Neuronal stem cell (in vitro differentiated cells): ENCODE data around the gene LYZL4.
A peak's percentile ranks its signal among the peaks of the same experiment; 100 is the strongest.

Experiments
- DNase-seq: peaks from one replicate; pipeline ENCODE4 v3.0.0-alpha.2; 2013; ENCODE audit warnings: low spot score
- H2AFZ ChIP-seq: one replicate; pipeline ENCODE4 v1.6.1; 2013; ENCODE audit warnings: mild to moderate bottlenecking, low read length, inconsistent platforms
- H2AK5ac ChIP-seq: 2 replicates; pipeline ENCODE4 v1.6.1; 2013; ENCODE audit warnings: low read depth, mild to moderate bottlenecking, inconsistent platforms, low read length, moderate library complexity, mixed read lengths
- H2BK120ac ChIP-seq: 2 replicates; pipeline ENCODE4 v1.6.1; 2013; ENCODE audit warnings: low read depth, mild to moderate bottlenecking, inconsistent platforms, low read length, moderate library complexity, mixed read lengths
- H2BK12ac ChIP-seq: one replicate; pipeline ENCODE4 v1.6.1; 2013; ENCODE audit warnings: low read length, inconsistent platforms
- H2BK15ac ChIP-seq: 2 replicates; pipeline ENCODE4 v1.6.1; 2013; ENCODE audit warnings: mild to moderate bottlenecking, low read length, inconsistent platforms, mixed read lengths
- H2BK5ac ChIP-seq: one replicate; pipeline ENCODE4 v1.6.1; 2013; ENCODE audit warnings: inconsistent platforms, mild to moderate bottlenecking, low read length, moderate library complexity
- H3K14ac ChIP-seq: one replicate; pipeline ENCODE4 v1.6.1; 2013; ENCODE audit warnings: low read length, inconsistent platforms
- H3K18ac ChIP-seq: 2 replicates; pipeline ENCODE4 v1.6.1; 2013; ENCODE audit warnings: low read length, inconsistent platforms
- H3K23ac ChIP-seq: 2 replicates; pipeline ENCODE4 v1.6.1; 2013; ENCODE audit warnings: low read depth, mild to moderate bottlenecking, mixed read lengths, low read length, inconsistent platforms; ENCODE audit not compliant: poor library complexity
- H3K27ac ChIP-seq: replicated peaks from 3 replicates; pipeline ENCODE4 v1.5.1; 2013; ENCODE audit warnings: low read length, inconsistent platforms
- H3K27me3 ChIP-seq, 3 experiments: 2 replicates each; pipeline ENCODE4 v1.6.1; 2013; ENCODE audit warnings: low read length in 3 of 3, mild to moderate bottlenecking in 2 of 3, inconsistent platforms in 1 of 3, low read depth in 1 of 3, mixed read lengths in 1 of 3, moderate library complexity in 1 of 3; ENCODE audit not compliant: control insufficient read depth in 3 of 3, insufficient read depth in 3 of 3
- H3K36me3 ChIP-seq, 2 donors: replicated peaks in 1 of 2; 2 replicates each; pipeline ENCODE4 v1.6.1; 2013; ENCODE audit warnings: low read length in 2 of 2; ENCODE audit not compliant: control insufficient read depth in 2 of 2, insufficient read depth in 2 of 2
- H3K4ac ChIP-seq: 2 replicates; pipeline ENCODE4 v1.6.1; 2013; ENCODE audit warnings: inconsistent platforms, mild to moderate bottlenecking, low read length, moderate library complexity
- H3K4me1 ChIP-seq, 2 donors: 1 replicate in 1 of 2; 2 replicates in 1 of 2; pipeline ENCODE4 v1.6.1; 2013; ENCODE audit warnings: low read length in 2 of 2, low read depth in 1 of 2; ENCODE audit not compliant: control insufficient read depth in 2 of 2, insufficient read depth in 1 of 2
- H3K4me2 ChIP-seq: one replicate; pipeline ENCODE4 v1.6.1; 2013; ENCODE audit warnings: mild to moderate bottlenecking, low read length, inconsistent platforms; ENCODE audit not compliant: insufficient read depth, poor library complexity, severe bottlenecking
- H3K4me3 ChIP-seq, 2 donors: 2 replicates each; pipeline ENCODE4 v1.5.1; 2013; ENCODE audit warnings: low read length in 2 of 2, mild to moderate bottlenecking in 2 of 2, inconsistent platforms in 1 of 2, moderate library complexity in 1 of 2
- H3K79me1 ChIP-seq: one replicate; pipeline ENCODE4 v1.6.1; 2013; ENCODE audit warnings: low read depth, mild to moderate bottlenecking, inconsistent platforms, low read length, moderate library complexity
- H3K9ac ChIP-seq: one replicate; pipeline ENCODE4 v1.6.1; 2013; ENCODE audit warnings: mild to moderate bottlenecking, low read depth, low read length, inconsistent platforms; ENCODE audit not compliant: poor library complexity
- H3K9me3 ChIP-seq, 2 donors: replicated peaks in 1 of 2; 2 replicates each; pipeline versions ENCODE3 to v1.6.1; 2013; ENCODE audit warnings: low read length in 2 of 2, mild to moderate bottlenecking in 2 of 2, inconsistent platforms in 1 of 2, low read depth in 1 of 2, mixed read lengths in 1 of 2, moderate library complexity in 1 of 2; ENCODE audit not compliant: control insufficient read depth in 2 of 2, insufficient read depth in 1 of 2
- H4K8ac ChIP-seq: one replicate; pipeline ENCODE4 v1.6.1; 2013; ENCODE audit warnings: low read depth, mild to moderate bottlenecking, inconsistent platforms, low read length, moderate library complexity
- H4K91ac ChIP-seq: one replicate; pipeline ENCODE4 v1.6.1; 2013; ENCODE audit warnings: low read length, low read depth, mild to moderate bottlenecking, inconsistent platforms; ENCODE audit not compliant: poor library complexity
- WGBS, 2 donors: extraction: QIAGEN DNeasy Blood & Tissue Kit; methylation state at CpG; one replicate each; pipeline ENCODE4 v1.1.7; 2013; ENCODE audit warnings: missing lambda C conversion rate in 2 of 2, mixed read lengths in 1 of 2; ENCODE audit not compliant: insufficient read length in 2 of 2, insufficient replicate concordance in 1 of 2; ENCODE audit errors: extremely low coverage in 2 of 2; 5-methylcytosine and 5-hydroxymethylcytosine counted together

LYZL4 gene

DNA sequence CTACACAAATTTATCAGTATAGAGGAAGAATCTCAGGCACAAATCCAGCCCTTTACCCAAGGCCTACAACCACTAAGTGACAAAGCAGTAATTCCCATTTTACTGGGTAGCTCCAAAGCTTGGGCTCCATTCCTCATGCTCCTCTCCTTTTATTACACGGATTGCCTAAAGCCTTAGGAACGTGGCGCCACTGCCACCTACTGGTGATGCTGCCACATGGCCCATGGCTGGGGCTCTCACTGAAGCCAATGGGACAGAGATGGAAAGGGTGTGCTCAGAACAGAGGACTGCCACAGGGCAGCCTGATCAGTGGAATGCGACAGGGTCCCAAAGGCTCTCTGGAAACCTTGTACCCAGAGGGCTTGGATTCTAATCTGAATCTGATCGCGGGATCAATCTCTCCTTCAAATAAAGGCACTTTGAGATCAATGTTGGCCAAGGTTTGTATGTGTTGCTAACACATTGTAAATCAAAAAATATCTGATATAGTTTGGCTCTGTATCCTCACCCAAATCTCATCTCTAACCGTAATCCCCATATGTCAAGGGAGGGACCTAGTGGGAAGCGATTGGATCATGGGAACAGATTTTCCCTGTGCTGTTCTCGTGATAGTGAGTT, 33.5 kb upstream of the LYZL4 start:
- H2AK5ac ChIP-seq = no peak overlapping the region
- no peak overlapping the region for H3K14ac ChIP-seq
- H2BK5ac ChIP-seq = no peak overlapping the region
- H3K27ac ChIP-seq = no peak overlapping the region
- H2BK120ac ChIP-seq = no peak overlapping the region
- WGBS, 2 donors = no CpG with 5 or more reads among the region's 9 CpGs
- H2AFZ ChIP-seq = no peak overlapping the region
- DNase-seq = peak; percentile 79
- peaks cover 0 to 9% of the 10 kb centered on the region in 2 donors for H3K4me1 ChIP-seq
- no peak overlapping the region for H2BK12ac ChIP-seq
- H3K4me2 ChIP-seq = no peak overlapping the region
- H3K4ac ChIP-seq = no peak overlapping the region
- no peak overlapping the region for H4K8ac ChIP-seq
- no peak overlapping the region for H3K4me3 ChIP-seq
- H3K9ac ChIP-seq = no peak overlapping the region
- H3K23ac ChIP-seq = no peak overlapping the region
- H4K91ac ChIP-seq = no peak overlapping the region
- no peaks in the 10 kb centered on the region for H3K79me1 ChIP-seq
- no peak overlapping the region for H2BK15ac ChIP-seq
- no peaks in the 10 kb centered on the region for H3K27me3 ChIP-seq
- no peaks in the 10 kb centered on the region for H3K36me3 ChIP-seq
- no peaks in the 10 kb centered on the region for H3K9me3 ChIP-seq
- no peak overlapping the region for H3K18ac ChIP-seq

DNA sequence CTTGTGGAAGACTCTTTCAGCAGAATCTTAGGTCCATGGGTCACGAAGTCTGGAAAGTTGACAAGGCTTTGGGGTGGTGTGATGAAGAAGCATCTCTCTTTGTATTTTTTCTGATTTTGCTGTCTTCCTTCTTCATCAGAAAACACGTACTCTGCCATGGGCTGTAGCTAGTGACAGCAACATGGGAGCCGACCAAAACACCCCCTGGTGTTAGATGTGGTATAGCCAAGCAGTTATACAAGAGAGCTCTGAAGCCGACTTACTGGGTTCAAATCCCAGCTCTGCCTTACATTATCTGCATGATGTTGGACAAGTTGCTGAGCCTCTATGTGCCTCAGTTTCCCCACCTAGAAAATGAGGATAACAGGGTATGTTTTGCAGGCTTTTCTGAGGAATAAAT, 32.9 kb upstream of the LYZL4 start:
- H3K18ac ChIP-seq = no peak overlapping the region
- H3K27ac ChIP-seq = no peak overlapping the region
- no peaks in the 10 kb centered on the region for H3K79me1 ChIP-seq
- H2BK12ac ChIP-seq = no peak overlapping the region
- no peaks in the 10 kb centered on the region for H3K27me3 ChIP-seq
- H3K23ac ChIP-seq = no peak overlapping the region
- no peak overlapping the region for H2BK120ac ChIP-seq
- no peak overlapping the region for H3K4me3 ChIP-seq
- H4K8ac ChIP-seq = no peak overlapping the region
- H3K4ac ChIP-seq = no peak overlapping the region
- no peak overlapping the region for H4K91ac ChIP-seq
- no peak overlapping the region for H3K14ac ChIP-seq
- no peak overlapping the region for H3K4me2 ChIP-seq
- no CpG with 5 or more reads among the region's 4 CpGs for WGBS, 2 donors
- H2BK5ac ChIP-seq = no peak overlapping the region
- H3K36me3 ChIP-seq = no peaks in the 10 kb centered on the region
- H2BK15ac ChIP-seq = no peak overlapping the region
- no peak overlapping the region for H2AK5ac ChIP-seq
- no peaks in the 10 kb centered on the region for H3K9me3 ChIP-seq
- no peak for DNase-seq
- H2AFZ ChIP-seq = no peak overlapping the region
- no peak overlapping the region for H3K9ac ChIP-seq
- H3K4me1 ChIP-seq = peaks cover 0 to 11% of the 10 kb centered on the region in 2 donors

DNA sequence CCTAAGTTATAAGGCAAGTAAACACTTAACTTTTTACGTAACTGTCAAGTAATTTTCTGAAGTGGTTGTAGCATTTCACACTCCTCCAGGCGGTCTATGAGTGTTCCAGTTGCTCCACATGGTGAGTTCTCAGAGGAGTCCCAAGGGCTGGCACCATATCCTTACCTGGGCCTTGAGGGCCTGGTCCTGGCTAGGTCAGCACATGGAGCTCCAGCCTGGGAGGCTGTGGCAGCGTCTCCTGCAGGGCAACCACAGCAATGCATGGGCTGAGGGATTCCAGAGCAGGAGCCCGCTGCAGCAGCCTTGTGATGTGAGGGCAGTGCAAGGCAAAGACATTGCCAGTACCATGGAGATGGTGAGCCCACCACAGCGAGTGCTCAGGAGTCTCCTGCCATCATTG, 32.2 kb upstream of the LYZL4 start:
- WGBS, 2 donors = no CpG with 5 or more reads among the region's 5 CpGs
- H3K36me3 ChIP-seq = no peaks in the 10 kb centered on the region
- no peak overlapping the region for H4K8ac ChIP-seq
- H2AK5ac ChIP-seq = no peak overlapping the region
- no peak overlapping the region for H3K4ac ChIP-seq
- no peaks in the 10 kb centered on the region for H3K27me3 ChIP-seq
- H3K18ac ChIP-seq = no peak overlapping the region
- H3K9ac ChIP-seq = no peak overlapping the region
- no peak overlapping the region for H2BK5ac ChIP-seq
- H3K14ac ChIP-seq = no peak overlapping the region
- H3K4me2 ChIP-seq = no peak overlapping the region
- H3K4me3 ChIP-seq = no peak overlapping the region
- no peak overlapping the region for H4K91ac ChIP-seq
- H3K27ac ChIP-seq = no peak overlapping the region
- H3K79me1 ChIP-seq = no peaks in the 10 kb centered on the region
- H3K23ac ChIP-seq = no peak overlapping the region
- no peak overlapping the region for H2BK120ac ChIP-seq
- DNase-seq = no peak
- no peak overlapping the region for H2AFZ ChIP-seq
- H3K9me3 ChIP-seq = no peaks in the 10 kb centered on the region
- no peak overlapping the region for H2BK12ac ChIP-seq
- no peak overlapping the region for H2BK15ac ChIP-seq
- peaks cover 0 to 11% of the 10 kb centered on the region in 2 donors for H3K4me1 ChIP-seq

DNA sequence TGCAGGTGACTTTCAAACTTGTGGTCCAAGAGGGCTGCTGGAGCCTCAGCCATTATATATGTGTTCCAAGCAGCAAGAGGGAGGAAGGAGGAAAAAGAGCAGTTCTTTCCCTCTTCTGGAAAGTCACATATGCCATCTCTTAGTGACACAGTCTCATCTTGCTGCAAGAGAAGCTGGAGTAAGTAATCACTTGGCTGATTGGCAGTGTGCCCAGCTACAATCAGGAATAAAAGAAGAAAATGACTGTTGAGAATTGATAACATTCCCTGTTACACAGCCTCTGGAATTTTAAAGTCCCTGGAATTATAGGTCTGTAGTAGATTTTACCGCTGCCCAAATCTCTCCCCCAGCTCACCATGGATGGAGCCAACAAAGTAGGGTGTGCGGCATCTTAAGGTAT, 31.4 kb upstream of the LYZL4 start:
- Histone ChIP-seq H2BK5ac (no peak overlapping the region), H2BK12ac (no peak overlapping the region), H4K8ac (no peak overlapping the region), H3K9ac (no peak overlapping the region), H2BK120ac (no peak overlapping the region), H3K9me3 (no peaks in the 10 kb centered on the region), H3K18ac (no peak overlapping the region), H3K4ac (no peak overlapping the region), H2AK5ac (no peak overlapping the region), H3K23ac (no peak overlapping the region), H3K79me1 (no peaks in the 10 kb centered on the region), H3K27me3 (no peaks in the 10 kb centered on the region), H2AFZ (no peak overlapping the region), H2BK15ac (no peak overlapping the region), H3K4me1 (peaks cover 0 to 11% of the 10 kb centered on the region in 2 donors), H3K36me3 (no peaks in the 10 kb centered on the region), H3K14ac (no peak overlapping the region), H3K4me2 (no peak overlapping the region), H3K27ac (no peak overlapping the region), H3K4me3 (no peak overlapping the region), H4K91ac (no peak overlapping the region)
- WGBS, 2 donors = no CpG with 5 or more reads among the region's 2 CpGs
- DNase-seq = no peak
